Activated CD4-positive, alpha-beta T cell treated with anti-CD3 and anti-CD28 coated beads, Interleukin-10, Interleukin-2, amounts not matched to agents 100 ng/mL and 50 ng/mL, durations not matched to agents 16 hours and 8 hours (primary cell): ENCODE measurements around the gene METTL4.
A peak's percentile ranks its signal among the peaks of the same experiment; 100 is the strongest.

Source experiments
- DNase-seq: peaks from one replicate; pipeline ENCODE4 v3.0.0-alpha.2; 2020

METTL4 gene

DNA sequence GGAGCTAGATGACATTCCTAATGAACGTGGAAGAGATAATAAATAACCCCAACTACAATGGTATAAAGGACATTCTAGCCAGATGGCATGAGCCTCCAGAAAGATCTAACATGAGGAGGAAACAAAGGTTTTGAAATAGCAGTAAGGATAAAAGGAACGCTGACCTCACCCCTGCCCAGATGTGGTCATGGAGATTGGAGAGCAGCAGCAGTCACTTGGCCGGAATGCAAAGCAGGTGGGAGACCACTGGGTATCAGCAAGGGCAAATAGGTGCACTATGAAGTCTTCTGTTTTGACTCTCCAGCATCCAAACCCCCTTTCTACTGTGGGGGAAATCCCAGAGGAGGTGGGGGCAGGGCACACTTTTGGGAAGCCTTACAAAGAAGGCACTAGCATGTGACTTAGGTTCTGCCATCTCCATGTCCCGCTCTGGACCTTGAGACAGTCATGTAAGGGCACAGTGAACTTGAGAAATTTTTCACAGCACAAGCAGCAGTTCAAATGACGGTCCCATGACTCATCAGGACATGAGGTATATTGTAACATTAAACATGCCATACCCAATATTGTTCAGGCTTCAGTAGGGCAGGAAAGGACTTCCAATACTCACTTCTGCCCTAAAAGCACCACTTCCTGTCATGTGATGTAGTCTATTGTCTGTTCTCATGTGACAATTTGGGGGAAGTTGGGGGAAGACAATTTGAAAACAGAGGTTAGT, 55.2 kb downstream of the METTL4 start:
- peak; percentile 60 for DNase-seq

DNA sequence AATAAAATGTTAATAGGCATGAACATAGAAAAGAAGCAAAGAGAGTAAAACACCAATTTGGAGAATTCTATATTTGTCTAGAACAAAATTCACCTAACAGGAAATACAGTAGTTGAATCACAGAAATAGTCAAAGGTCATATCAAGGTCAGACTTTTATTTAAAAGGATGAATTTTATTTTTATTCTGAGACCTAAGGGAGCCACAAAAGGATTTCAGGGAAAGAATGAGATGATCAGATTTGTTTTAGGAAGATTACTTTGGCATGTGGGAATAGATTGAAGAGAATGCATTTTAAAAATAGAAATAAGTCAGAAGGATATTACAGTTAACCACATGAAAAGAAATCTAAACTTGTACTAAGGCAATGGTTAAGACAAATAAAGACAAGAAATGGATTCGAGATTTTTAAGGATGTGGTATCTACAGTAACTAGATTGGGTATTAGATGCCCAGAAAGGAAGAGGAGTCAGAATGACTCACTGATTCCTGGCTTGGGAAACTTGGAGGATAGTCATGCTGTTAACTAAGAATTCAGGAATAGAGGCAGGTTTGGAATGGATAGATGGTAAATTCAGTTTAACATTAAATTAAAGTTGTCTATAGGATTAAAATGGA, 56.0 kb downstream of the METTL4 start:
- DNase-seq, result no peak

DNA sequence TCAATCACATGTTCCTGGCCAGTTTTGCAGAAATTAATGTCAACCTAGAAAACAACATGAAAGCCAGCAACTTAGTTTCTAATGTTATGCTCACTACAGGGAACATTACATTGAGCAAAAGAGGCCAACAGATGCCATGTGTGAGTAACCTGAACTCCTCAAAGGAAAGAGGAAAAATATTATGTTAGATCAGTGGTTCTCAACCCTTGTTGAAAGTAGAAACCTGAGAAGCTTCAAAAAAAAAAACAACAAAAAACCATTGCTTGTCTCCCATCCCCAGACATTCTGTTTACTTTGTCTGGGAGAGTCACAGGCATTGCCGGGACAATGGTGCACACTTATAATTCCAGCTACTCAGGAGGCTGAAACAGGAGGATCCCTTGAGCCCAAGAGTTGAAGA, 57.7 kb downstream of the METTL4 start:
- DNase-seq, result no peak

DNA sequence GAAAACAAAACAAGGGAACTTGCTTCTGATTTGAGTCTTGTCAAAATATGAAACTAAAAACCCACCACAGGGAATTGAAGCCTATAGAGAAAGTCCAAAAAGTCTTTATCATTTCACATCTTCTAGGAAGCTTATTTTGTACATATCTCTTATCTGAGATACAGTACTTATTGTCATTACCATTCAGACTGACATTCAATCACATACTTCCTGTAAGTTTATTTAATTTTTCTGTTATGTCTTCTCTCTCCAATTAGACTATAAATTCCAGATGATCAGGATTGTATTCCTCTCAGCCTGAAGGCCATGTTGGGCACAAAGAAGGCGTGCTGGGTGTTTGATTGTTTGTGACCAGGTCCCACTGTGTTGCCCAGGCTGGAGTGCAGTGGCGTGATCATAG, 59.2 kb downstream of the METTL4 start:
- no peak for DNase-seq

DNA sequence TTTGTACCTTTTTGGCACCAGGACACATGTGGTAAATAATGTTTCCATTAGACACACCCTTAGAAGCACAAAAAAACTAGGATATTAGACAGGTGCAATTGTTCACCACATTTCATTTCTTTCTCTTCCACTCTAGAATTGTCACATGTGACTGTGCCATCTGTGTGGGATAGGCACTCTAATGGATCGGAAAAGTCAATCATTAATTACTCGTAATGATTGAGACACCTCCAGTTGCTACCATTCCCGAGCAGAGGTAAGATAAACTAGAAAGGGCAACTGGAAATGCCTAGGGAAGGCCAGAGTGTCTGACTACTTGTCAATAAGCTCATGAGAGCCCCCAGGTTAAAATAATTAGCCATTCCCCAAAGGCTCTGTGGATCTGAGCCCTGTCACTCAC, 59.9 kb downstream of the METTL4 start:
- no peak for DNase-seq

DNA sequence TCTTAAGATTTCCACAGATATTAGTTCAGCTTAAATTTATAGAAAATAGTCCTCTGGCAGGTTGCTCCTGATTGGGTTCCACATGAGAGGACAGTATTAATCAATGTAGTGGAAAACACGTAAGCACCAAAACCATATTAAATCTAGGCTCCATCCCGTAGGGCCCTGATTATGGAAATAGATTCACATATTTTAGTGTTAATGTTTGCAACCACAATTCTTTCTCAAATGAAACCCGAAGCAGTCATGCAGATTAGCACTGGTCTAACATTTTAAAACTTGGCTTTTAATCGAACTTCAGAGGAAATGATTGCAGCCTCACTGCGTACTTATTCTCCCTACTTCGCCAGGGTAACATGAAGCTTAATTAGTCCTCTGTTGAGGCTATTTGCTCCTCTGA, 60.9 kb downstream of the METTL4 start:
- DNase-seq, result no peak

DNA sequence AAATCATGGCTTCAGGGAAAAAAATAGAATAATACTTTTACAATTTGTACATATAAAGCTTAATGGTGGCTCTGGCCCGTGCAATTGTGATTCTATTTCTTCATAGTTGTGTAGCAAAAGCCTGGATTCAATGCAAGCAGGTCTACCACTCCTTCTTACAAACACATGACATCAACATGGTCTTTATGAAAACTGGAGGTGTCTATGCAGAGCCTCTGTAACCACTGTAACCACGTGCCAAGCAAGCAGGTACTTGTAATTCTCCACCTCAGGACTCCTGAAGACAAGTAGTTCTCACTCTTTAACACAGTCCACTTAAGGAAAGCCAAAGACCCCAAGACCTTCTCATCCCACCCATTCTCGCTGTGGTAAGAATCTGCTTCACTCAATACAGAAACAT, 62.6 kb downstream of the METTL4 start:
- DNase-seq, result no peak

DNA sequence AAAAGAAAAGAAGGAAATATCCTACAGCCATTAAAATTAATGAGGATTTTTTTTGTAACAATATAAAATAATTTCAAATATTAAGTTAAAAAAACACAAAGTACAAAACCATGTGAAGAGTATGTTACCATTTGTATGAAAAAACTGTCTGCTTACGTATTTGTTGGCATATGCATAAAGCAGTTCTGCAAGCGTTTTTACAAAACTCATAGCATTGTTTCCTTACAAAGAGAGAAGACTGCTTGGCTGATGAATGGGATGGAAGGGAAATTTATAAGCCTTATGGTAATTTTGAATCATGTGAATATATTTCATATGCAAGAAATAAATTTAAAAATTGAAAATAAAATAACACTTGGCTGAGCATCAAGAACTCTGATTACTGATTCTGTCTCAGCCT, 63.1 kb downstream of the METTL4 start:
- no peak for DNase-seq

DNA sequence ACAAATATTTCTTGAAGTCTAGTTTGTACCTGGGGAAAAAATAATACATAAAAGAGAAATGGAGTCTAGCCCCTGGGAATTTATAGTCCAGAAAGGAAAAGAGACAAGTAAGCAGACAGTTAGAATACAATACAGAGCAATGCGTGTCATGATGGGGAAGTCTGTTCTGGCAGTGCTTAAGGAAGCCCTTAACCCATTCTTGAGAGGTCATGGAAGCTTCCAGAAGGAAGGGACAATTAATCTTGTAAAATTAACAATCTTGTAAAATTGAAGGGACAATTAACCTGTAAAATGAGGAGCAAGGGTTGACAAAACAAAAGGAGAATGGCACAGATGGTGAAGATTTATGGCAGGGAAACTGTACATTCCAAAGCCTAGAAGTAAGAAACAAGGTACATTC, 66.7 kb downstream of the METTL4 start:
- DNase-seq, result no peak

DNA sequence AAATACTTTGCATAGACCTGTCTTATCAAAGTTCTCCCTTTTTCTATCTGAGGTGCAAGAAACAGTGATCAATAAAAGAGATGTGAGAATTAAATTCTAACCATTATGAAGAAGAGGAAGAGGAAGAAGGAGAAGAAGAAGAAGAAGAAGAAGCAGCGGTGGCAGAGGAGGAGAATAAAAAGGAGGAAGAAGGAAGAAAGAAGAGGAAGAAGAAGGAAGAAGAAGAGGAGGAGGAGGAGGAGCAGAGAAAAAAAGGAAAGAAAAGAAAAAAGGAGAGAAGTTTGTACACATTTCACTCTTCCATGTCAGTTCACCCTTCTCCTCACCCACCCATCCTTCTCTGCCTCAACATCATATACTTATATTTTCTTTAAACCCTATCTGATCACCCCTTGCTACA, 68.4 kb downstream of the METTL4 start:
- DNase-seq, result no peak

DNA sequence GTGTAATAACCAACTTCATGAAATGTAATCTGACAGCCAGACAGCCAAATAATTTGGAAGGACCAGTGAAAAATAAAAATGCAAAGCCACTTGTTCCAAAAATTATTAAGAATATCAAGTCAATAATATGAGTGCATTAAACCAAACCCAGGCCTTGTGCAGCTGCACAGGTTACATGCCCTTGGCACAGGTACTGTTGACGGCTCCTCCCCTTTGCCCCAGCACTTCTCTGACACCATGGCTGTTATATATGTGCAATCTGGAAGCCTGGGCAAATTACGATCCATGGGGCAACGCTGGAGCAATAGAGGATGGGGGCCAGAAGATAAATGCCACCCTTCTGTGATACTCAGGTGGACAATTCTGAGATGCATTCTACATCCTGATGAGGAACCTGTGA, 68.9 kb downstream of the METTL4 start:
- no peak for DNase-seq

DNA sequence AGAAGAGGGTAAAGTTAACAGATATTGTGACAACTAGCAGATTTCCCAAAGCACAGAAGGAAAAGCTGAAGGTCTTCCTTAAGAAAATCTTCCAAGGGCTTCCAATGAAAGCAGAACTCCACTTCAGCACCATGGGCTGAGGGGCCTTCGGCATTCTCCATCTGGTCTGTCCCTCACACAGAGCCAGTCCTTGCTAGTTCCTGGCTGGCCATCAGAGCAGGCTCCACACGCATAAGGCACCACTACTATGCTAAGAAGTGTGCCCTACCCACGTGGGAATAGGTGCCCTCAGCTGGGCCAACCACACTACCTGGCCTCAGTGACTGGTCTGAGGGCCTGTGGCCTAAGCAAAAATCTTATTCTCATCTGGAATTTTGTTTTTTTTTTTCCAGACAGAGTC, 73.5 kb downstream of the METTL4 start:
- DNase-seq, result no peak

DNA sequence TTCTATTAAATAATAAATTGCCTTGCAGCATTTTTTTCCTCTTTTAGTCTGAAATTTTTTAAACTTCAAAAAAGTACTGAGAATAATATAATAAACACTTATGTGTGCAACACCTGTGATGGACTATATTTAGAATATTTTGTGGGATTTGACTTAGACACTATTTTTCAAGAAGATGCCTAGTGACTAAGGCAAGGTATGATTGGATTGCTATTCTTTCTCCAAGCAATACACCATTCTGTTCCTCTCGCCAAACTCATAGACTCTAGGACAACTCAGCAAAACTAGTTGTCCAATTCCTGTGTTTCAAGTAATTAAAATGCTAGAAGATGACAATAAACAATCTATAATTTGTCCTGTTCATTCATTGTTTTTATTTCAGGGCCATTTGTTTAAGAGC, 75.9 kb downstream of the METTL4 start:
- DNase-seq, result no peak

DNA sequence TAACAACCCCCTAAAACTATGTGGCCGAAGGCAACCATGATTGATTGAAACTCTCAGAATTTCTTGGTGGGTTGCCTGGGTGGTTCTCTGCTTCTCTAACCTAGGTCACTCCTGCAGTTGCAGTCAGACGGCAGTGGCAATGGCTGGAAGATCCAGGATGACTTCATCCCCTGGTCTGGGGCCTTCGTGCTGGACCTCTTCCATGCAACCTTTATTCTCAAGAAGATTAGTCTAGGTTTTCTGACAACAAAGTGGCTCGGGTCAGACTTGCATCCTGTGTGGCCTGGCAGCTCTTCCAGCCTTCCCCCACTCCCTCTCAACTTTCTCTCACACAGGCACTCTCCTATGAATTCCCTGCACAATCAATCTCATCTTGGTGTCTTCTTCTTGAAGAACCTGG, 76.4 kb downstream of the METTL4 start:
- no peak for DNase-seq
